Astrocyte of the cerebellum (primary cell): ENCODE results near the gene ERMARD.

Source experiments
- DNase-seq: peaks from one replicate; pipeline ENCODE4 v3.0.0-alpha.2; 2011; ENCODE audit warnings: low read depth
- H3K4me3 ChIP-seq: 2 replicates; pipeline ENCODE4 v1.5.1; 2011; ENCODE audit warnings: mild to moderate bottlenecking, low read depth, low read length, moderate library complexity
- in situ Hi-C: cut with HindIII; loops from 2 replicates; pipeline ENCODE4 v1.10.0; 2017; ENCODE audit warnings: low sequenced_read_pairs
- TF ChIP-seq, protein P1 (sequence below): IDR thresholded peaks from 2 replicates; pipeline ENCODE4 v1.5.1; 2012; ENCODE audit warnings: low read length, low read depth, moderate library complexity, mild to moderate bottlenecking; ENCODE audit errors: missing control alignments

ERMARD gene

GRCh38 chr6:169723991-169724493, 27.4 kb upstream of the ERMARD start:
- in situ Hi-C loops = no loop called here
- peak overlapping the region; percentile 27 for H3K4me3 ChIP-seq
- TF ChIP-seq, protein P1, sequence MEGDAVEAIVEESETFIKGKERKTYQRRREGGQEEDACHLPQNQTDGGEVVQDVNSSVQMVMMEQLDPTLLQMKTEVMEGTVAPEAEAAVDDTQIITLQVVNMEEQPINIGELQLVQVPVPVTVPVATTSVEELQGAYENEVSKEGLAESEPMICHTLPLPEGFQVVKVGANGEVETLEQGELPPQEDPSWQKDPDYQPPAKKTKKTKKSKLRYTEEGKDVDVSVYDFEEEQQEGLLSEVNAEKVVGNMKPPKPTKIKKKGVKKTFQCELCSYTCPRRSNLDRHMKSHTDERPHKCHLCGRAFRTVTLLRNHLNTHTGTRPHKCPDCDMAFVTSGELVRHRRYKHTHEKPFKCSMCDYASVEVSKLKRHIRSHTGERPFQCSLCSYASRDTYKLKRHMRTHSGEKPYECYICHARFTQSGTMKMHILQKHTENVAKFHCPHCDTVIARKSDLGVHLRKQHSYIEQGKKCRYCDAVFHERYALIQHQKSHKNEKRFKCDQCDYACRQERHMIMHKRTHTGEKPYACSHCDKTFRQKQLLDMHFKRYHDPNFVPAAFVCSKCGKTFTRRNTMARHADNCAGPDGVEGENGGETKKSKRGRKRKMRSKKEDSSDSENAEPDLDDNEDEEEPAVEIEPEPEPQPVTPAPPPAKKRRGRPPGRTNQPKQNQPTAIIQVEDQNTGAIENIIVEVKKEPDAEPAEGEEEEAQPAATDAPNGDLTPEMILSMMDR = no peak
- no peak for DNase-seq

DNA sequence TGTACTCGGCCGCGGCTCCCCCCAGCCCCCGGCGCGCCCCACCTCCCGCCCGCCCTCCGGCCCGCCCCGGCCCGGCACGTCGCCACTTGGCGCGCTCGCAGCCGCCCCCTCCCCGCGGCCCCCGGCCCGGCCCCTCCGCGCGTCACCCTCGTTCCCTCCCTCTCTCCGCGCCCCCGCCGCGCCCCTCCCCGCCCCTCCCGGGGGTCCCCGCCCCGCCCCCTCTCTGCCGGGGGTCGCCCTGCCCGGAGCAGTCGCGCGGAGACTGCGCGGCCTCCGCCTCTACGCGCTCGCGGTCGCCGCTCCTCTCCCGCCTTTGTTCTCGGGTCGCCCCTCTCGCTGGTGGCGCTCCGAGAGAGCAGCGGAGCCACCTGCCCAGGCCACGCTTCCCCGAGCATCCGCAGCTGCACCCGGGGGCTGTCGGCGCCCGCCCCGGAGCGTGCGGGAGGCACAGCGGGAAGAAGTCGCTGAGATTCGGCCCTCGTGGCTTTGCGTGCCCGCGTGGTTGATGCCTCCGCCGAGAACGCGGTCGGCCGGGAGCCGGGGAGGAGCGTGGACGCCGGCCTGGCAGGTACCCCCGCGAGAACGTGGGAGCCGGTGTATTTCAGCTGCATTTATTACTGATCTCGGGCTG, 26.8 kb upstream of the ERMARD start, which contains the start of gene PHF10:
Gene PHF10, minus strand, starts transcription at position 7 of the 631 bp plus-strand sequence. CDS start 569 bp downstream, outside the sequence.
- no peak for DNase-seq
- in situ Hi-C loops = no loop called here
- peak within 1 kb of the TSS; percentile 72 for H3K4me3 ChIP-seq
- TF ChIP-seq, protein P1 = no peak

- DNase-seq = no peak
- peak overlapping the region; percentile 52 for H3K4me3 ChIP-seq
- in situ Hi-C loops = no loop called here
- TF ChIP-seq, protein P1 = no peak
These were observed 26.0 kb upstream of the ERMARD start for GRCh38 chr6:169725125-169726048.

GRCh38 chr6:169726049-169726400, 25.4 kb upstream of the ERMARD start:
- TF ChIP-seq, protein P1 = no peak
- in situ Hi-C loops = no loop called here
- DNase-seq = no peak
- H3K4me3 ChIP-seq = no peak overlapping the region

DNA sequence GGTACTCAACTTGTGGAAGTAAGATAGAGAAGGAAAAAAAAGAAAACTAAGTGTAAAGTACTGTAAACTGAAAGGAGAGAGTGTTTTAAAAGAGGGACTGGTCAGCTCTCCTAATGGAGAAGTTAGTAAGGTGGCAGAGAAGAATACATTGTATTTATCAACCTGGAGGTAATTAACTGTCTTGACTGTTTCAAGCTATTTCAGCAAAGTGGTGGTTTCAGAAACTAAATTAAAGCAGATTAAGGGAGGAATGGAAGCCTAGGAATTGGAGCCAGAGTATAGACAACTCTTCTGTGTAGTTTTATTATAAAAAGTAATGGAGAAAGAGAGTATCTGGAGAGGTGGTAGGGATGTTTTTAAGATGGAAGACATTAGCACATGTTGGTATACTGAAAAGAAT, 24.5 kb upstream of the ERMARD start:
- in situ Hi-C loops = no loop called here
- TF ChIP-seq, protein P1 = no peak
- no peak overlapping the region for H3K4me3 ChIP-seq
- no peak for DNase-seq

- TF ChIP-seq, protein P1 = no peak
- DNase-seq = no peak
- in situ Hi-C loops = no loop called here
- no peak overlapping the region for H3K4me3 ChIP-seq
These were observed 21.5 kb upstream of the ERMARD start for GRCh38 chr6:169729961-169730360.
